Astrocyte (in vitro differentiated cells and primary cell): ENCODE data around the gene MRI1. TPM values are rescaled to one million over a fixed set of nuclear protein-coding genes. Genes with fewer than 3 reads are reported as not detected.

Experiments
- DNase-seq: peaks from one replicate; pipeline ENCODE4 v3.0.0-alpha.2; 2010; ENCODE audit warnings: low read depth
- FAIRE-seq: peaks from 2 replicates; lab custom pipeline; 2011; peaks lifted over from hg19 to GRCh38; lab: Jason Lieb, UNC
- H2AFZ ChIP-seq: 2 replicates; pipeline ENCODE4 v1.6.0; 2012; ENCODE audit warnings: low read depth, low read length, inconsistent platforms
- H3K27ac ChIP-seq: 2 replicates; pipeline ENCODE4 v1.5.1; 2011; ENCODE audit warnings: low read depth, low read length, inconsistent platforms
- H3K27me3 ChIP-seq: 2 replicates; pipeline ENCODE4 v1.6.0; 2011; ENCODE audit warnings: low read length, inconsistent platforms; ENCODE audit not compliant: insufficient read depth
- H3K36me3 ChIP-seq: 2 replicates; pipeline ENCODE4 v1.5.1; 2011; ENCODE audit warnings: low read length, inconsistent platforms; ENCODE audit not compliant: insufficient read depth
- H3K4me1 ChIP-seq: 2 replicates; pipeline ENCODE4 v1.5.1; 2011; ENCODE audit warnings: low read length, inconsistent platforms; ENCODE audit not compliant: insufficient read depth
- H3K4me2 ChIP-seq: 2 replicates; pipeline ENCODE4 v1.6.0; 2012; ENCODE audit warnings: low read length, inconsistent platforms
- H3K4me3 ChIP-seq: 2 replicates; pipeline ENCODE4 v1.5.1; 2011; ENCODE audit warnings: low read depth, mild to moderate bottlenecking, low read length, inconsistent platforms; ENCODE audit not compliant: insufficient read depth
- H3K79me2 ChIP-seq: 2 replicates; pipeline ENCODE4 v1.6.0; 2012; ENCODE audit warnings: mild to moderate bottlenecking, low read length, inconsistent platforms; ENCODE audit not compliant: insufficient read depth
- H3K9ac ChIP-seq: 2 replicates; pipeline ENCODE4 v1.6.0; 2012; ENCODE audit warnings: mild to moderate bottlenecking, low read length, inconsistent platforms
- H3K9me3 ChIP-seq: 2 replicates; pipeline ENCODE4 v1.5.1; 2012; ENCODE audit warnings: low read depth, mild to moderate bottlenecking, low read length, inconsistent platforms; ENCODE audit not compliant: insufficient read depth
- H4K20me1 ChIP-seq: 2 replicates; pipeline ENCODE4 v1.6.0; 2012; ENCODE audit warnings: low read length, inconsistent platforms; ENCODE audit not compliant: insufficient read depth
- H3K27ac Mint-ChIP-seq: one replicate; pipeline ENCODE4 v1.8.0; 2021; ENCODE audit warnings: mild to moderate bottlenecking, mixed read lengths; ENCODE audit not compliant: unreplicated experiment
- H3K27me3 Mint-ChIP-seq: one replicate; pipeline ENCODE4 v1.8.0; 2021; ENCODE audit warnings: low read depth, mixed read lengths; ENCODE audit not compliant: unreplicated experiment
- H3K36me3 Mint-ChIP-seq: one replicate; pipeline ENCODE4 v1.8.0; 2021; ENCODE audit warnings: low read depth, mixed read lengths; ENCODE audit not compliant: unreplicated experiment
- H3K4me1 Mint-ChIP-seq: one replicate; pipeline ENCODE4 v1.8.0; 2021; ENCODE audit warnings: low read depth, mixed read lengths; ENCODE audit not compliant: unreplicated experiment
- H3K4me3 Mint-ChIP-seq: one replicate; pipeline ENCODE4 v1.8.0; 2021; ENCODE audit warnings: mild to moderate bottlenecking, moderate library complexity, mixed read lengths; ENCODE audit not compliant: unreplicated experiment
- H3K9me3 Mint-ChIP-seq: one replicate; pipeline ENCODE4 v1.8.0; 2021; ENCODE audit warnings: mild to moderate bottlenecking, mixed read lengths; ENCODE audit not compliant: unreplicated experiment
- CTCF ChIP-seq: IDR thresholded peaks from 2 replicates; pipeline ENCODE4 v1.5.1; 2011; ENCODE audit warnings: low read depth, mild to moderate bottlenecking, inconsistent platforms, low read length, moderate library complexity; ENCODE audit not compliant: insufficient read depth
- EZH2 ChIP-seq: IDR thresholded peaks from 2 replicates; pipeline ENCODE4 v1.6.1; 2012; ENCODE audit warnings: mild to moderate bottlenecking, low read length, inconsistent platforms; ENCODE audit not compliant: insufficient read depth
- total RNA-seq: library from RNA; stranded (reverse); gene quantifications from 2 replicates; pipeline ENCODE4 v1.2.1, GENCODE V29; 2021

The MRI1 gene
- total RNA-seq, 1 donor from 2014 or later = 26.6 TPM

GRCh38 chr19:13722146-13722545 is 42.2 kb upstream of the MRI1 start:
- FAIRE-seq (no peak), DNase-seq (no peak)
- H3K4me1 Mint-ChIP-seq = no peaks in the 10 kb centered on the region
- peaks cover 8% of the 10 kb centered on the region for H3K27me3 Mint-ChIP-seq
- no peaks in the 10 kb centered on the region for H4K20me1 ChIP-seq
- no peak overlapping the region for H3K4me3 Mint-ChIP-seq
- H3K27ac ChIP-seq = no peak overlapping the region
- no peaks in the 10 kb centered on the region for H3K79me2 ChIP-seq
- H3K9me3 ChIP-seq = no peaks in the 10 kb centered on the region
- TF ChIP-seq EZH2 (no peak), CTCF (no peak)
- no peaks in the 10 kb centered on the region for H3K36me3 ChIP-seq
- H3K9me3 Mint-ChIP-seq = peaks cover 2% of the 10 kb centered on the region
- no peaks in the 10 kb centered on the region for H3K36me3 Mint-ChIP-seq
- no peak overlapping the region for H3K27ac Mint-ChIP-seq
- peaks cover 3% of the 10 kb centered on the region for H3K4me1 ChIP-seq
- no peak overlapping the region for H2AFZ ChIP-seq
- H3K27me3 ChIP-seq = no peaks in the 10 kb centered on the region
- H3K9ac ChIP-seq = no peak overlapping the region
- H3K4me2 ChIP-seq = no peak overlapping the region
- no peak overlapping the region for H3K4me3 ChIP-seq

GRCh38 chr19:13723206-13723605 is 41.1 kb upstream of the MRI1 start:
- DNase-seq (peak; percentile 16), FAIRE-seq (no peak)
- no peak overlapping the region for H3K27ac Mint-ChIP-seq

GRCh38 chr19:13726323-13726722 is 38.0 kb upstream of the MRI1 start:
- Mint-ChIP-seq H3K27ac (no peak overlapping the region), H3K9me3 (peaks cover 2% of the 10 kb centered on the region), H3K4me1 (peaks cover 6% of the 10 kb centered on the region), H3K36me3 (no peaks in the 10 kb centered on the region), H3K4me3 (no peak overlapping the region), H3K27me3 (peaks cover 2% of the 10 kb centered on the region)
- no peak for TF ChIP-seq EZH2
- no peak for FAIRE-seq
- H4K20me1 ChIP-seq = no peaks in the 10 kb centered on the region
- H3K4me2 ChIP-seq = no peak overlapping the region
- no peak overlapping the region for H3K4me3 ChIP-seq
- H3K27ac ChIP-seq = no peak overlapping the region
- H3K36me3 ChIP-seq = no peaks in the 10 kb centered on the region
- DNase-seq = no peak
- H3K79me2 ChIP-seq = no peaks in the 10 kb centered on the region
- H3K9ac ChIP-seq = no peak overlapping the region
- H3K27me3 ChIP-seq = no peaks in the 10 kb centered on the region
- no peaks in the 10 kb centered on the region for H3K9me3 ChIP-seq
- H2AFZ ChIP-seq = no peak overlapping the region
- H3K4me1 ChIP-seq = peaks cover 23% of the 10 kb centered on the region

More at GRCh38 chr19:13723206-13723605, 41.1 kb upstream of the MRI1 start:
- Histone ChIP-seq H4K20me1 (no peaks in the 10 kb centered on the region), H3K9me3 (no peaks in the 10 kb centered on the region), H2AFZ (no peak overlapping the region), H3K36me3 (no peaks in the 10 kb centered on the region), H3K79me2 (no peaks in the 10 kb centered on the region), H3K9ac (no peak overlapping the region), H3K4me1 (peaks cover 8% of the 10 kb centered on the region), H3K27ac (no peak overlapping the region), H3K27me3 (no peaks in the 10 kb centered on the region), H3K4me2 (no peak overlapping the region), H3K4me3 (no peak overlapping the region)
- Mint-ChIP-seq H3K27me3 (peaks cover 8% of the 10 kb centered on the region), H3K4me3 (peak overlapping the region; percentile 8), H3K4me1 (no peaks in the 10 kb centered on the region), H3K36me3 (no peaks in the 10 kb centered on the region), H3K9me3 (peaks cover 2% of the 10 kb centered on the region)
- no peak for TF ChIP-seq EZH2
